OCI-LY7 (cell line): ENCODE measurements around the gene GFRA4. TPM values are rescaled to one million over a fixed set of nuclear protein-coding genes. Genes with fewer than 3 reads are reported as not detected.

ENCODE experiments used
- BruUV-seq: library from RNA; stranded (reverse); fragments of 400-500 nt; replicated peaks from 2 replicates; lab custom pipeline; 2021; lab: Mats Ljungman, UMichigan
- CTCF ChIA-PET: fragments of 300-600 bp; sonication (Branson Sonifier 250); formaldehyde crosslinking; loops from one replicate; lab custom pipeline; 2022; ENCODE audit warnings: antibody characterized with exemption; ENCODE audit not compliant: unreplicated experiment; lab: Charles Lee
- POLR2A ChIA-PET: fragments of 300-600 bp; sonication (Branson Sonifier 250); formaldehyde crosslinking; loops from one replicate; lab custom pipeline; 2022; ENCODE audit warnings: antibody characterized with exemption; lab: Charles Lee
- DNase-seq: peaks from one replicate; pipeline ENCODE4 v3.0.0-alpha.2; 2015; ENCODE audit warnings: low spot score
- H2AFZ ChIP-seq: fragments of 200-600 bp; sonication (generic), shearing (Covaris generic); 2 replicates; pipeline ENCODE4 v1.6.1; 2014; ENCODE audit warnings: mild to moderate bottlenecking, antibody characterized with exemption, low read length, moderate library complexity
- H3K27ac ChIP-seq: fragments of 200-600 bp; sonication (generic); 2 replicates; pipeline ENCODE4 v1.5.1; 2014; ENCODE audit warnings: mixed run types, low read depth, mild to moderate bottlenecking, moderate library complexity, low read length, inconsistent platforms; ENCODE audit not compliant: poor library complexity, severe bottlenecking
- H3K36me3 ChIP-seq: fragments of 200-600 bp; sonication (generic); 2 replicates; pipeline ENCODE4 v1.6.1; 2014; ENCODE audit warnings: mild to moderate bottlenecking, antibody characterized with exemption, low read length, moderate library complexity, mixed read lengths; ENCODE audit not compliant: insufficient read depth
- H3K4me1 ChIP-seq: fragments of 200-600 bp; sonication (generic); 2 replicates; pipeline ENCODE4 v1.5.1; 2014; ENCODE audit warnings: mild to moderate bottlenecking, low read length; ENCODE audit not compliant: insufficient read depth, poor library complexity, severe bottlenecking
- H3K4me2 ChIP-seq: fragments of 200-600 bp; sonication (generic); 2 replicates; pipeline ENCODE4 v1.6.1; 2014; ENCODE audit warnings: mild to moderate bottlenecking, low read length
- H3K4me3 ChIP-seq: fragments of 200-600 bp; sonication (generic); 2 replicates; pipeline ENCODE4 v1.5.1; 2014; ENCODE audit warnings: mild to moderate bottlenecking, low read depth, low read length; ENCODE audit not compliant: poor library complexity, severe bottlenecking
- H3K79me2 ChIP-seq: fragments of 200-600 bp; sonication (generic); 2 replicates; pipeline ENCODE4 v1.6.1; 2016; ENCODE audit warnings: low read depth, mild to moderate bottlenecking, low read length, moderate library complexity, mixed read lengths; ENCODE audit not compliant: insufficient read depth
- H3K9me2 ChIP-seq: fragments of 200-600 bp; sonication (generic); 2 replicates; pipeline ENCODE4 v1.6.1; 2016; ENCODE audit warnings: mild to moderate bottlenecking, low read length, mixed read lengths; ENCODE audit not compliant: insufficient read depth
- H3K9me3 ChIP-seq: fragments of 200-600 bp; sonication (generic); 2 replicates; pipeline ENCODE4 v1.6.1; 2014; ENCODE audit warnings: mild to moderate bottlenecking, mixed run types, low read length, mixed read lengths
- H4K20me1 ChIP-seq: fragments of 200-600 bp; sonication (generic); 2 replicates; pipeline ENCODE4 v1.6.1; 2014; ENCODE audit warnings: mild to moderate bottlenecking, antibody characterized with exemption, low read length, moderate library complexity, mixed read lengths; ENCODE audit not compliant: insufficient read depth
- EZH2phosphoT487 ChIP-seq: fragments of 200-600 bp; sonication (generic); IDR thresholded peaks from 2 replicates; pipeline ENCODE4 v1.6.1; 2018; ENCODE audit warnings: low read depth, borderline replicate concordance, mild to moderate bottlenecking, mixed run types, antibody characterized with exemption, low read length, moderate library complexity, mixed read lengths
- intact Hi-C: fragments of 100-400 bp; cut with micrococcal nuclease; formaldehyde crosslinking; loops from one replicate; pipeline ENCODE4 v1.10.0; 2022; ENCODE audit not compliant: unreplicated experiment
- total RNA-seq, 2 experiments: library from RNA; depleted of rRNA in 1 of 2; stranded (reverse); fragments of >200 nt in 1 of 2; shearing (Covaris generic) in 1 of 2; gene quantifications; 2 replicates each; pipeline ENCODE4 v1.2.3, GENCODE V29; 2014 to 2022
- TF ChIP-seq, protein P1 (sequence below): fragments of 200-600 bp; sonication (generic); conservative IDR thresholded peaks from 2 replicates; pipeline ENCODE4 v1.5.1; 2014; ENCODE audit warnings: mild to moderate bottlenecking, antibody characterized with exemption, low read length, moderate library complexity, mixed read lengths

Gene GFRA4
- total RNA-seq, 2 experiments from 2014 or later = not detected

GRCh38 chr20:3614466-3614865 lies 48.7 kb downstream of the GFRA4 start:
- peak overlapping the region; percentile 63 for H3K4me2 ChIP-seq
- CTCF ChIA-PET = no interaction called here

DNA sequence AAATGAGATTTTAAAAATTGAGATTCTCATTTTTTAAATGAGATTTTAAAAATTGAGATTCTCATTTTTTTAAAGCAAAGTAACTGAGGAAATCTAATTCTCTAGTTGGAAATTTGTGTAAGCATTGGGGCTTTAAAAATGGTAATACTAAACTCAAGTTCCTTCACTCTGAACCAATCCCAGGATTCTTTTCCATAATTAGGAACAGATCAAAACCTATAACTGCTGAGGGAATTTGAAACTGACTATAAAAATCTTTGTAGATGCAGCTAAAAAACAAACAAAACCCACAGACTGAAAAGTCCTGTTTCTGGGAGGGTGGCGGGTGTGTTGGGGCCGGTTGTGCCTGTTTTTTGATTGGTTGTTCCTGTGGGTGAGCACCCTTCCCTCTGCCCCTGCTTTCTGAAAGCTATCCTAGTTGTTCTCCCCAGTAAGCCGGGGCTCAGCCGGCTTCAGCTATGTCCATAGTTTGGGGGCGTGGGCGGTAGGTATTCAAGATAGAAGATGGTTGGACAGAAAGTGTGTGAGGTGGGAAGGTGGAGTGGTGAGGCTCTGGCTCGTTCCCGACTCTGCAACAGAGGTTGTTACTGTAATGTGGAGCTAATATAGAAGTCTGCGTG lies 49.3 kb downstream of the GFRA4 start:
- intact Hi-C loops = no loop called here
- H3K9me3 ChIP-seq = no peaks in the 10 kb centered on the region
- H3K9me2 ChIP-seq = no peaks in the 10 kb centered on the region
- H2AFZ ChIP-seq = peak overlapping the region; percentile 87
- no peak for DNase-seq
- peak overlapping the region; percentile 12 for H3K27ac ChIP-seq
- BruUV-seq = no TSS peak
- H3K4me1 ChIP-seq = peaks cover 16% of the 10 kb centered on the region
- no peaks in the 10 kb centered on the region for H4K20me1 ChIP-seq
- H3K4me2 ChIP-seq = peak overlapping the region; percentile 63
- TF ChIP-seq, protein P1, sequence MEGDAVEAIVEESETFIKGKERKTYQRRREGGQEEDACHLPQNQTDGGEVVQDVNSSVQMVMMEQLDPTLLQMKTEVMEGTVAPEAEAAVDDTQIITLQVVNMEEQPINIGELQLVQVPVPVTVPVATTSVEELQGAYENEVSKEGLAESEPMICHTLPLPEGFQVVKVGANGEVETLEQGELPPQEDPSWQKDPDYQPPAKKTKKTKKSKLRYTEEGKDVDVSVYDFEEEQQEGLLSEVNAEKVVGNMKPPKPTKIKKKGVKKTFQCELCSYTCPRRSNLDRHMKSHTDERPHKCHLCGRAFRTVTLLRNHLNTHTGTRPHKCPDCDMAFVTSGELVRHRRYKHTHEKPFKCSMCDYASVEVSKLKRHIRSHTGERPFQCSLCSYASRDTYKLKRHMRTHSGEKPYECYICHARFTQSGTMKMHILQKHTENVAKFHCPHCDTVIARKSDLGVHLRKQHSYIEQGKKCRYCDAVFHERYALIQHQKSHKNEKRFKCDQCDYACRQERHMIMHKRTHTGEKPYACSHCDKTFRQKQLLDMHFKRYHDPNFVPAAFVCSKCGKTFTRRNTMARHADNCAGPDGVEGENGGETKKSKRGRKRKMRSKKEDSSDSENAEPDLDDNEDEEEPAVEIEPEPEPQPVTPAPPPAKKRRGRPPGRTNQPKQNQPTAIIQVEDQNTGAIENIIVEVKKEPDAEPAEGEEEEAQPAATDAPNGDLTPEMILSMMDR = no peak
- no peak for TF ChIP-seq EZH2phosphoT487
- POLR2A ChIA-PET = interaction anchor here (1.0 kb wide), 1 partner anchor 13 kb away, joined by 3 read pairs; no protein-coding TSS in a partner anchor
- H3K36me3 ChIP-seq = no peaks in the 10 kb centered on the region
- H3K4me3 ChIP-seq = peak overlapping the region; percentile 42
- CTCF ChIA-PET = no interaction called here
- no peaks in the 10 kb centered on the region for H3K79me2 ChIP-seq

More at GRCh38 chr20:3614466-3614865, 48.7 kb downstream of the GFRA4 start:
- Histone ChIP-seq H3K9me3 (no peaks in the 10 kb centered on the region), H3K27ac (peak overlapping the region; percentile 12), H2AFZ (peak overlapping the region; percentile 87), H3K9me2 (no peaks in the 10 kb centered on the region), H3K4me3 (peak overlapping the region; percentile 42), H4K20me1 (no peaks in the 10 kb centered on the region), H3K4me1 (peaks cover 16% of the 10 kb centered on the region), H3K79me2 (no peaks in the 10 kb centered on the region), H3K36me3 (no peaks in the 10 kb centered on the region)
- DNase-seq = peak; percentile 29
- TF ChIP-seq, protein P1 = no peak
- no peak for TF ChIP-seq EZH2phosphoT487
- POLR2A ChIA-PET = interaction anchor here (0.6 to 1.0 kb wide), 3 partner anchors 10 to 1209 kb away, joined by 3 read pairs; no protein-coding TSS in a partner anchor
- BruUV-seq = no TSS peak
- intact Hi-C loops = no loop called here
